ENCODE measurements around the gene PCF11. TPM values are rescaled to one million over a fixed set of nuclear protein-coding genes. Genes with fewer than 3 reads are reported as not detected.

The PCF11 gene
- total and polyA plus RNA-seq, 2 of the 13 experiments (the other 11 are each of a cell fraction or from before 2014, with no cell fraction given), result 40.3 to 47.7 TPM

DNA sequence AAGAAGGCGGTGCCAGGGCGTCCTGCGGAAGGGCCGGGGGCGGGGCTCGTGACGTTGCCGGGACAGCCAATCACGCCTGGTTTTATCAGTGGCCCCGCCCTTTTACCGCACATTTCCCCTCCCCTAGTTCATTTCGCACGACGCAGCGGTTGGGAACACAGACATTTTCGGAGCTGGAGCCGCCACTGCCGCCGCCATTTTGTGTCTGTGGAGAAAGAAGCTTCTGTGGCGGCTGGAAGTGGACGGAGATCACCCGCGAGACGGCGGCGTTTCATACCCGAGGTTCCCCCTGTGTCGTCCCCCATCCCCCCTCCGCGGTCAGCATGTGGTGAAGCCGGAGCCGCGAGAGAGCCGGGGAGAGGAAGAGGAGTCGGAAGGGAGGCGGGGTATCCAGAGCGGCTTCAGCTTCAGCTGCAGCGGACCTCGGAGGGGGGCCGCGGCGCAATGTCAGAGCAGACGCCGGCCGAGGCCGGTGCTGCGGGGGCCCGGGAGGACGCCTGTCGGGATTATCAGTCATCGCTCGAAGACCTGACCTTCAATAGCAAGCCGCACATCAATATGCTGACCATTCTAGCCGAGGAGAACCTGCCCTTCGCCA, at the start of gene PCF11 (continued):
- TF ChIP-seq SRSF4 (IDR thresholded peaks at IDR 0.05; ENCODE audit: low read depth, low read length, poor library complexity, severe bottlenecking) (no peak), ZNF615 (CRISPR knock-in tag; IDR thresholded peaks at IDR 0.05; ENCODE audit: borderline replicate concordance) (no peak), ZNF34 (CRISPR knock-in tag; IDR thresholded peaks at IDR 0.05; ENCODE audit: borderline replicate concordance) (no peak), ZNF260 (CRISPR knock-in tag; IDR thresholded peaks at IDR 0.05; ENCODE audit: borderline replicate concordance, low read depth) (no peak), ZKSCAN5 (CRISPR knock-in tag; IDR thresholded peaks at IDR 0.05) (no peak), HIVEP1 (CRISPR knock-in tag; IDR thresholded peaks at IDR 0.05) (peak; percentile 49; the same call in 1 of the 2 replicates), ZNF713 (CRISPR knock-in tag; IDR thresholded peaks at IDR 0.05) (no peak), CHD2 (IDR thresholded peaks at IDR 0.05; ENCODE audit: low read depth, low read length) (no peak), SAFB2 (CRISPR knock-in tag; IDR thresholded peaks at IDR 0.05; ENCODE audit: borderline replicate concordance, low read depth) (no peak), ATF4 (CRISPR knock-in tag; IDR thresholded peaks at IDR 0.05) (peak in 1 of 2 experiments; percentile 74; a peak in 1 of 4 replicates), MEIS2 (CRISPR knock-in tag; IDR thresholded peaks at IDR 0.05) (peak; percentile 38; the same call in 1 of the 2 replicates), ZNF264 (CRISPR knock-in tag; IDR thresholded peaks at IDR 0.05) (peak; percentile 67; the same call in 1 of the 2 replicates), NFYC (CRISPR knock-in tag; IDR thresholded peaks at IDR 0.05) (peak; percentile 35; the same call in 1 of the 2 replicates)
- TF ChIP-seq, protein P1, sequence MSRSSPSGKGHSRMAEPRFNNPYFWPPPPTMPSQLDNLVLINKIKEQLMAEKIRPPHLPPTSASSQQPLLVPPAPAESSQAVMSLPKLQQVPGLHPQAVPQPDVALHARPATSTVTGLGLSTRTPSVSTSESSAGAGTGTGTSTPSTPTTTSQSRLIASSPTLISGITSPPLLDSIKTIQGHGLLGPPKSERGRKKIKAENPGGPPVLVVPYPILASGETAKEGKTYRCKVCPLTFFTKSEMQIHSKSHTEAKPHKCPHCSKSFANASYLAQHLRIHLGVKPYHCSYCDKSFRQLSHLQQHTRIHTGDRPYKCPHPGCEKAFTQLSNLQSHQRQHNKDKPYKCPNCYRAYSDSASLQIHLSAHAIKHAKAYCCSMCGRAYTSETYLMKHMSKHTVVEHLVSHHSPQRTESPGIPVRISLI (CRISPR knock-in tag; IDR thresholded peaks at IDR 0.05; ENCODE audit: borderline replicate concordance), result no peak
- TF ChIP-seq, protein P2, sequence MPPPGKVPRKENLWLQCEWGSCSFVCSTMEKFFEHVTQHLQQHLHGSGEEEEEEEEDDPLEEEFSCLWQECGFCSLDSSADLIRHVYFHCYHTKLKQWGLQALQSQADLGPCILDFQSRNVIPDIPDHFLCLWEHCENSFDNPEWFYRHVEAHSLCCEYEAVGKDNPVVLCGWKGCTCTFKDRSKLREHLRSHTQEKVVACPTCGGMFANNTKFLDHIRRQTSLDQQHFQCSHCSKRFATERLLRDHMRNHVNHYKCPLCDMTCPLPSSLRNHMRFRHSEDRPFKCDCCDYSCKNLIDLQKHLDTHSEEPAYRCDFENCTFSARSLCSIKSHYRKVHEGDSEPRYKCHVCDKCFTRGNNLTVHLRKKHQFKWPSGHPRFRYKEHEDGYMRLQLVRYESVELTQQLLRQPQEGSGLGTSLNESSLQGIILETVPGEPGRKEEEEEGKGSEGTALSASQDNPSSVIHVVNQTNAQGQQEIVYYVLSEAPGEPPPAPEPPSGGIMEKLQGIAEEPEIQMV (CRISPR knock-in tag; IDR thresholded peaks at IDR 0.05; ENCODE audit: low read depth), result no peak
- TF ChIP-seq, protein P3, sequence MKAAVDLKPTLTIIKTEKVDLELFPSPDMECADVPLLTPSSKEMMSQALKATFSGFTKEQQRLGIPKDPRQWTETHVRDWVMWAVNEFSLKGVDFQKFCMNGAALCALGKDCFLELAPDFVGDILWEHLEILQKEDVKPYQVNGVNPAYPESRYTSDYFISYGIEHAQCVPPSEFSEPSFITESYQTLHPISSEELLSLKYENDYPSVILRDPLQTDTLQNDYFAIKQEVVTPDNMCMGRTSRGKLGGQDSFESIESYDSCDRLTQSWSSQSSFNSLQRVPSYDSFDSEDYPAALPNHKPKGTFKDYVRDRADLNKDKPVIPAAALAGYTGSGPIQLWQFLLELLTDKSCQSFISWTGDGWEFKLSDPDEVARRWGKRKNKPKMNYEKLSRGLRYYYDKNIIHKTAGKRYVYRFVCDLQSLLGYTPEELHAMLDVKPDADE (CRISPR knock-in tag; IDR thresholded peaks at IDR 0.05), result no peak
- TF ChIP-seq, protein P4, sequence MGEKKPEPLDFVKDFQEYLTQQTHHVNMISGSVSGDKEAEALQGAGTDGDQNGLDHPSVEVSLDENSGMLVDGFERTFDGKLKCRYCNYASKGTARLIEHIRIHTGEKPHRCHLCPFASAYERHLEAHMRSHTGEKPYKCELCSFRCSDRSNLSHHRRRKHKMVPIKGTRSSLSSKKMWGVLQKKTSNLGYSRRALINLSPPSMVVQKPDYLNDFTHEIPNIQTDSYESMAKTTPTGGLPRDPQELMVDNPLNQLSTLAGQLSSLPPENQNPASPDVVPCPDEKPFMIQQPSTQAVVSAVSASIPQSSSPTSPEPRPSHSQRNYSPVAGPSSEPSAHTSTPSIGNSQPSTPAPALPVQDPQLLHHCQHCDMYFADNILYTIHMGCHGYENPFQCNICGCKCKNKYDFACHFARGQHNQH (CRISPR knock-in tag; IDR thresholded peaks at IDR 0.05), result no peak
- TF ChIP-seq, protein P5, sequence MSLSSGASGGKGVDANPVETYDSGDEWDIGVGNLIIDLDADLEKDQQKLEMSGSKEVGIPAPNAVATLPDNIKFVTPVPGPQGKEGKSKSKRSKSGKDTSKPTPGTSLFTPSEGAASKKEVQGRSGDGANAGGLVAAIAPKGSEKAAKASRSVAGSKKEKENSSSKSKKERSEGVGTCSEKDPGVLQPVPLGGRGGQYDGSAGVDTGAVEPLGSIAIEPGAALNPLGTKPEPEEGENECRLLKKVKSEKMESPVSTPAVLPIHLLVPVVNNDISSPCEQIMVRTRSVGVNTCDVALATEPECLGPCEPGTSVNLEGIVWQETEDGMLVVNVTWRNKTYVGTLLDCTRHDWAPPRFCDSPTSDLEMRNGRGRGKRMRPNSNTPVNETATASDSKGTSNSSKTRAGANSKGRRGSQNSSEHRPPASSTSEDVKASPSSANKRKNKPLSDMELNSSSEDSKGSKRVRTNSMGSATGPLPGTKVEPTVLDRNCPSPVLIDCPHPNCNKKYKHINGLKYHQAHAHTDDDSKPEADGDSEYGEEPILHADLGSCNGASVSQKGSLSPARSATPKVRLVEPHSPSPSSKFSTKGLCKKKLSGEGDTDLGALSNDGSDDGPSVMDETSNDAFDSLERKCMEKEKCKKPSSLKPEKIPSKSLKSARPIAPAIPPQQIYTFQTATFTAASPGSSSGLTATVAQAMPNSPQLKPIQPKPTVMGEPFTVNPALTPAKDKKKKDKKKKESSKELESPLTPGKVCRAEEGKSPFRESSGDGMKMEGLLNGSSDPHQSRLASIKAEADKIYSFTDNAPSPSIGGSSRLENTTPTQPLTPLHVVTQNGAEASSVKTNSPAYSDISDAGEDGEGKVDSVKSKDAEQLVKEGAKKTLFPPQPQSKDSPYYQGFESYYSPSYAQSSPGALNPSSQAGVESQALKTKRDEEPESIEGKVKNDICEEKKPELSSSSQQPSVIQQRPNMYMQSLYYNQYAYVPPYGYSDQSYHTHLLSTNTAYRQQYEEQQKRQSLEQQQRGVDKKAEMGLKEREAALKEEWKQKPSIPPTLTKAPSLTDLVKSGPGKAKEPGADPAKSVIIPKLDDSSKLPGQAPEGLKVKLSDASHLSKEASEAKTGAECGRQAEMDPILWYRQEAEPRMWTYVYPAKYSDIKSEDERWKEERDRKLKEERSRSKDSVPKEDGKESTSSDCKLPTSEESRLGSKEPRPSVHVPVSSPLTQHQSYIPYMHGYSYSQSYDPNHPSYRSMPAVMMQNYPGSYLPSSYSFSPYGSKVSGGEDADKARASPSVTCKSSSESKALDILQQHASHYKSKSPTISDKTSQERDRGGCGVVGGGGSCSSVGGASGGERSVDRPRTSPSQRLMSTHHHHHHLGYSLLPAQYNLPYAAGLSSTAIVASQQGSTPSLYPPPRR (CRISPR knock-in tag; IDR thresholded peaks at IDR 0.05; ENCODE audit: borderline replicate concordance), result no peak
